Measurements from ENCODE around the gene ACTG1. TPM values are rescaled to one million over a fixed set of nuclear protein-coding genes. Genes with fewer than 3 reads are reported as not detected.

Gene ACTG1
- total and polyA plus RNA-seq, 9 of the 15 experiments (the other 6 are each of a cell fraction or from before 2014, with no cell fraction given), result 224 to 1,775 (median 568) TPM

DNA sequence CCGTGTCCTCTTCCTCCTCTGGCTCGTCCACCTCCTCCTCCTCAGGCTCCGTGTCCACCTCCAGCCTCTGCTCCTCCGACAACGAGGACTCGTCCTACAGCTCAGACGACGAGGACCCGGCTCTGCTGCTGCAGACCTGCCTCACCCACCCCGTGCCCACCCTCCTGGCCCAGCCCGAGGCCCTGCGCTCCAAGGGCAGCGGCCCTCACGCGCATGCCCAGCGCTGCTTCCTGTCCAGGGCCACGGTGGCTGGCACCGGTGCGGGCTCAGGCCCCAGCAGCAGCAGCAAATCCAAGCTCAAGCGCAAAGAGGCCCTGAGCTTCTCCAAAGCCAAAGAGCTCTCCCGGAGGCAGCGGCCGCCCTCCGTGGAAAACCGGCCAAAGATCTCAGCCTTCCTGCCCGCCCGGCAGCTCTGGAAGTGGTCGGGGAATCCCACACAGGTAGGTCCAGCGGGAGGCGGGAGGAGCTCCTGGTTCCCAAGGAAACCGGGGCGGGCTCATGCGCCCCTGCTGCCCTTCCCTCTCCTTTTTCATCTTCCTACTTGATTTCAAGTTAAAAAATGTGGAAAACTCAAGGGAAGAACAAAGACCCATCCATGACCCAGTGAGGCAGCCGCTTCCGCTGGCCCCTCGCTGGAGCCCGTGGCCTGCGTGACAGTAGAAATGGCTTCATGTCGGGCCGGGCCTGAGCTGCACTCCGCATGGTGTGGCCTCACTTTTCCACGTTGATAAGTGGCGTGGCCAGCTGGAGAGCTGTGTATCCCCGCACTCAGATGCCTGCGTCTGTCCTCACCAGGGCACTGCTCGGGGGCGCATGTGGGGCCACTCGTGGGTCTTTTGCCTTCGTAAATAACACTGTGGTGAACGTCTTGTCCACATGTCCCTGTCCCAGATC lies 50.7 kb downstream of the ACTG1 start:
- no peaks in the 10 kb centered on the region for H3K9me1 ChIP-seq (ENCODE audit: control insufficient read depth, insufficient read depth, low read length)
- POLR2A ChIA-PET, result interaction anchor here (0.7 to 3.3 kb wide), 5 partner anchors 9 to 166 kb away, joined by 3 to 16 read pairs (median 4); partner anchors contain the start of gene SLC38A10
- FAIRE-seq (no peak), DNase-seq (ENCODE audit: extremely low read depth in 1 of 4, low spot score in 3 of 4) (no peak), ATAC-seq (no peak)
- intact Hi-C loops (cut with micrococcal nuclease), result no loop called here
- peaks cover 6% of the 10 kb centered on the region; the same call in 1 of the 3 replicates for H3K36me3 ChIP-seq (ENCODE audit: control insufficient read depth, insufficient read depth, low read length)
- no peaks in the 10 kb centered on the region for H3K79me2 ChIP-seq (ENCODE audit: control insufficient read depth, insufficient read depth, low read length)
- 89% methylated on average over 27 of the region's 50 CpGs for WGBS (ENCODE audit: insufficient coverage, low coverage, missing lambda C conversion rate)
- TF ChIP-seq HNRNPL (IDR thresholded peaks at IDR 0.05; ENCODE audit: low read depth, low read length), result 0 out of 2 replicates have a peak, but pooled peaks have one; percentile 9
- TF ChIP-seq ADNP (tag; IDR thresholded peaks at IDR 0.05), result no peak
- H3K9me3 ChIP-seq (replicated peaks; ENCODE audit: control insufficient read depth, insufficient read depth, low read depth, low read length), result no peaks in the 10 kb centered on the region
- H3K4me2 ChIP-seq (ENCODE audit: insufficient read depth, low read length), result no peak overlapping the region
- H3K4me3 ChIP-seq, result no peak overlapping the region
- H3K27ac ChIP-seq (ENCODE audit: extremely low read depth, low read depth, low read length), result no peak overlapping the region
- H2AFZ ChIP-seq (ENCODE audit: low read depth, low read length), result no peak overlapping the region
- peak overlapping the region in 1 of 2 experiments; percentile 90; a peak in 1 of 4 replicates for H3K9ac ChIP-seq (ENCODE audit: insufficient read depth in 1 of 2, low read depth in 2 of 2, low read length in 2 of 2)
- in situ Hi-C loops (cut with MboI), result no loop called here
- H3K4me1 ChIP-seq (replicated peaks in 1 of 2; ENCODE audit: control insufficient read depth in 2 of 2, insufficient read depth in 2 of 2, low read length in 2 of 2), result peaks cover 18 to 87% of the 10 kb centered on the region in 2 experiments
- BruUV-seq (replicated peaks), result no TSS peak
- no peaks in the 10 kb centered on the region for H4K20me1 ChIP-seq (replicated peaks; ENCODE audit: control insufficient read depth, insufficient read depth, low read length)
- H3K27me3 ChIP-seq (ENCODE audit: control insufficient read depth in 2 of 2, insufficient read depth in 2 of 2, low read length in 2 of 2), result no peaks in the 10 kb centered on the region
- CTCF ChIA-PET (ENCODE audit: low intra/inter-chr PET ratio), result no interaction called here

DNA sequence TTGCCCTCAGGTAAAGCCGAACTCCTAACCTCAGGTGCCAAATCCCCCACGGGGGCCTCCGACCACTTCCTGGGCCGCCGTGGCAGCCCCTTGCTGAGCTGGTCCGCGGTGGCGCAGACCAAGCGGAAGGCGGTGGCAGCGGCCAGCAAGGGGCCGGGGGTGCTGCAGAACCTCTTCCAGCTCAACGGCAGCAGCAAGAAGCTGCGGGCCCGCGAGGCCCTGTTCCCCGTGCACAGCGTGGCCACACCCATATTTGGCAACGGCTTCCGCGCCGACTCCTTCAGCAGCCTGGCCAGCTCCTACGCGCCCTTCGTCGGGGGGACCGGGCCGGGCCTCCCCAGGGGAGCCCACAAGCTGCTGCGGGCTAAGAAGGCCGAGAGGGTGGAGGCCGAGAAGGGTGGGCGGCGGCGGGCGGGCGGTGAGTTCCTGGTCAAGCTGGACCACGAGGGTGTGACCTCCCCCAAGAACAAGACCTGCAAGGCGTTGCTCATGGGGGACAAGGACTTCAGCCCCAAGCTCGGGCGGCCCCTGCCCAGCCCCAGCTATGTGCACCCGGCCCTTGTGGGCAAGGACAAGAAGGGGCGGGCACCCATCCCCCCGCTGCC lies 51.6 kb downstream of the ACTG1 start:
- peak; percentile 71 to 88 (median 84) for DNase-seq (ENCODE audit: extremely low read depth in 1 of 4, low spot score in 3 of 4)
- in situ Hi-C loops (cut with MboI), result no loop called here
- CTCF ChIA-PET (ENCODE audit: low intra/inter-chr PET ratio), result no interaction called here
- TF ChIP-seq ZNF143 (CRISPR knock-in tag; IDR thresholded peaks at IDR 0.05) (no peak), RBM14 (IDR thresholded peaks at IDR 0.05; ENCODE audit: borderline replicate concordance, insufficient read depth, low read depth, low read length) (0 out of 2 replicates have a peak, but pooled peaks have one; percentile 31), PHF8 (IDR thresholded peaks at IDR 0.05; ENCODE audit: borderline replicate concordance, low read length) (peak; percentile 14; the same call in 1 of the 2 replicates)
- TF ChIP-seq, protein P1, sequence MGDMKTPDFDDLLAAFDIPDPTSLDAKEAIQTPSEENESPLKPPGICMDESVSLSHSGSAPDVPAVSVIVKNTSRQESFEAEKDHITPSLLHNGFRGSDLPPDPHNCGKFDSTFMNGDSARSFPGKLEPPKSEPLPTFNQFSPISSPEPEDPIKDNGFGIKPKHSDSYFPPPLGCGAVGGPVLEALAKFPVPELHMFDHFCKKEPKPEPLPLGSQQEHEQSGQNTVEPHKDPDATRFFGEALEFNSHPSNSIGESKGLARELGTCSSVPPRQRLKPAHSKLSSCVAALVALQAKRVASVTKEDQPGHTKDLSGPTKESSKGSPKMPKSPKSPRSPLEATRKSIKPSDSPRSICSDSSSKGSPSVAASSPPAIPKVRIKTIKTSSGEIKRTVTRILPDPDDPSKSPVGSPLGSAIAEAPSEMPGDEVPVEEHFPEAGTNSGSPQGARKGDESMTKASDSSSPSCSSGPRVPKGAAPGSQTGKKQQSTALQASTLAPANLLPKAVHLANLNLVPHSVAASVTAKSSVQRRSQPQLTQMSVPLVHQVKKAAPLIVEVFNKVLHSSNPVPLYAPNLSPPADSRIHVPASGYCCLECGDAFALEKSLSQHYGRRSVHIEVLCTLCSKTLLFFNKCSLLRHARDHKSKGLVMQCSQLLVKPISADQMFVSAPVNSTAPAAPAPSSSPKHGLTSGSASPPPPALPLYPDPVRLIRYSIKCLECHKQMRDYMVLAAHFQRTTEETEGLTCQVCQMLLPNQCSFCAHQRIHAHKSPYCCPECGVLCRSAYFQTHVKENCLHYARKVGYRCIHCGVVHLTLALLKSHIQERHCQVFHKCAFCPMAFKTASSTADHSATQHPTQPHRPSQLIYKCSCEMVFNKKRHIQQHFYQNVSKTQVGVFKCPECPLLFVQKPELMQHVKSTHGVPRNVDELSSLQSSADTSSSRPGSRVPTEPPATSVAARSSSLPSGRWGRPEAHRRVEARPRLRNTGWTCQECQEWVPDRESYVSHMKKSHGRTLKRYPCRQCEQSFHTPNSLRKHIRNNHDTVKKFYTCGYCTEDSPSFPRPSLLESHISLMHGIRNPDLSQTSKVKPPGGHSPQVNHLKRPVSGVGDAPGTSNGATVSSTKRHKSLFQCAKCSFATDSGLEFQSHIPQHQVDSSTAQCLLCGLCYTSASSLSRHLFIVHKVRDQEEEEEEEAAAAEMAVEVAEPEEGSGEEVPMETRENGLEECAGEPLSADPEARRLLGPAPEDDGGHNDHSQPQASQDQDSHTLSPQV (IDR thresholded peaks at IDR 0.05), result 0 out of 2 replicates have a peak, but pooled peaks have one; percentile 24

More for the DNA sequence above, 51.6 kb downstream of the ACTG1 start:
- peaks cover 6% of the 10 kb centered on the region; the same call in 1 of the 3 replicates for H3K36me3 ChIP-seq (ENCODE audit: control insufficient read depth, insufficient read depth, low read length)
- peak; percentile 93 for ATAC-seq
- H3K4me1 ChIP-seq (replicated peaks in 1 of 2; ENCODE audit: control insufficient read depth in 2 of 2, insufficient read depth in 2 of 2, low read length in 2 of 2), result peaks cover 18 to 89% of the 10 kb centered on the region in 2 experiments
- no peaks in the 10 kb centered on the region for H4K20me1 ChIP-seq (replicated peaks; ENCODE audit: control insufficient read depth, insufficient read depth, low read length)
- WGBS (ENCODE audit: insufficient coverage, low coverage, missing lambda C conversion rate), result 15% methylated on average over 14 of the region's 43 CpGs
- H3K27me3 ChIP-seq (ENCODE audit: control insufficient read depth in 2 of 2, insufficient read depth in 2 of 2, low read length in 2 of 2), result no peaks in the 10 kb centered on the region
- H3K9me3 ChIP-seq (replicated peaks; ENCODE audit: control insufficient read depth, insufficient read depth, low read depth, low read length), result no peaks in the 10 kb centered on the region
- H2AFZ ChIP-seq (ENCODE audit: low read depth, low read length), result peak overlapping the region; percentile 74
- FAIRE-seq, result peak; percentile 85
- no peak overlapping the region for H3K4me2 ChIP-seq (ENCODE audit: insufficient read depth, low read length)
- no peak overlapping the region for H3K4me3 ChIP-seq
- POLR2A ChIA-PET, result interaction anchor here (0.7 to 3.3 kb wide), 6 partner anchors 10 to 165 kb away, joined by 3 to 16 read pairs (median 4); partner anchors contain the start of gene SLC38A10
- peak overlapping the region in 1 of 2 experiments; percentile 90; a peak in 3 of 4 replicates for H3K9ac ChIP-seq (ENCODE audit: insufficient read depth in 1 of 2, low read depth in 2 of 2, low read length in 2 of 2)
- H3K9me1 ChIP-seq (ENCODE audit: control insufficient read depth, insufficient read depth, low read length), result no peaks in the 10 kb centered on the region
- no peaks in the 10 kb centered on the region for H3K79me2 ChIP-seq (ENCODE audit: control insufficient read depth, insufficient read depth, low read length)
- no TSS peak for BruUV-seq (replicated peaks)
- intact Hi-C loops (cut with micrococcal nuclease), result no loop called here
- H3K27ac ChIP-seq (ENCODE audit: extremely low read depth, low read depth, low read length), result peak overlapping the region; percentile 40; the same call in 1 of the 3 replicates

All from K562 (cell line).